ENCODE data around the gene SPDYE6. TPM values are rescaled to one million over a fixed set of nuclear protein-coding genes. Genes with fewer than 3 reads are reported as not detected.

The SPDYE6 gene
- total RNA-seq, 2 donors from 2014 or later, result not detected

- no peak for DNase-seq (ENCODE audit: low spot score)
- Histone ChIP-seq H3K9me3 (no peaks in the 10 kb centered on the region), H3K27ac (no peak overlapping the region), H3K4me1 (no peaks in the 10 kb centered on the region), H3K27me3 (no peaks in the 10 kb centered on the region), H3K36me3 (no peaks in the 10 kb centered on the region), H3K4me3 (no peak overlapping the region)
- no peak for TF ChIP-seq CTCF (IDR thresholded peaks at IDR 0.05)
Measured at GRCh38 chr7:102313997-102314780, 42.1 kb downstream of the SPDYE6 start.

GRCh38 chr7:102312317-102312716 lies 43.9 kb downstream of the SPDYE6 start:
- Histone ChIP-seq H3K27ac (no peak overlapping the region), H3K27me3 (no peaks in the 10 kb centered on the region), H3K9me3 (no peaks in the 10 kb centered on the region), H3K4me3 (no peak overlapping the region), H3K36me3 (no peaks in the 10 kb centered on the region), H3K4me1 (peaks cover 0 to under 1% of the 10 kb centered on the region in 2 donors)
- no peak for DNase-seq (ENCODE audit: low spot score)
- TF ChIP-seq CTCF (IDR thresholded peaks at IDR 0.05), result no peak

GRCh38 chr7:102310414-102310815 lies 45.8 kb downstream of the SPDYE6 start:
- no peak for TF ChIP-seq CTCF (IDR thresholded peaks at IDR 0.05)
- no peak for DNase-seq (ENCODE audit: low spot score)
- H3K9me3 ChIP-seq, result no peaks in the 10 kb centered on the region

GRCh38 chr7:102306916-102307677 lies 49.1 kb downstream of the SPDYE6 start:
- Histone ChIP-seq H3K27ac (no peak overlapping the region), H3K27me3 (no peaks in the 10 kb centered on the region), H3K4me1 (peaks cover 0 to 17% of the 10 kb centered on the region in 2 donors), H3K4me3 (no peak overlapping the region), H3K9me3 (no peaks in the 10 kb centered on the region), H3K36me3 (no peaks in the 10 kb centered on the region)
- no peak for TF ChIP-seq CTCF (IDR thresholded peaks at IDR 0.05)
- DNase-seq (ENCODE audit: low spot score), result no peak

More at GRCh38 chr7:102310414-102310815, 45.8 kb downstream of the SPDYE6 start:
- no peaks in the 10 kb centered on the region for H3K27me3 ChIP-seq
- no peak overlapping the region for H3K4me3 ChIP-seq
- H3K27ac ChIP-seq, result no peak overlapping the region
- no peaks in the 10 kb centered on the region for H3K36me3 ChIP-seq
- H3K4me1 ChIP-seq, result peaks cover 0 to 4% of the 10 kb centered on the region in 2 donors

GRCh38 chr7:102305414-102306268 lies 50.6 kb downstream of the SPDYE6 start:
- DNase-seq (ENCODE audit: low spot score), result no peak
- peaks cover 0 to 17% of the 10 kb centered on the region in 2 donors for H3K4me1 ChIP-seq
- no peaks in the 10 kb centered on the region for H3K9me3 ChIP-seq
- H3K27me3 ChIP-seq, result peaks cover 0 to 3% of the 10 kb centered on the region in 2 donors
- H3K27ac ChIP-seq, result no peak overlapping the region
- no peak for TF ChIP-seq CTCF (IDR thresholded peaks at IDR 0.05)
- H3K36me3 ChIP-seq, result no peaks in the 10 kb centered on the region
- H3K4me3 ChIP-seq, result no peak overlapping the region
